ENCODE data around the gene SLC6A13. TPM values are rescaled to one million over a fixed set of nuclear protein-coding genes. Genes with fewer than 3 reads are reported as not detected.

The SLC6A13 gene
- total RNA-seq, 2 experiments from 2014 or later = 0.16 to 0.30 TPM

GRCh38 chr12:212715-213526 lies 49.7 kb downstream of the SLC6A13 start:
- CTCF ChIA-PET = interaction anchor here (0.6 to 1.1 kb wide), 3 partner anchors 7 to 70 kb away, joined by 3 read pairs; no protein-coding TSS in a partner anchor
- Mint-ChIP-seq H3K27me3 (peaks cover 31% of the 10 kb centered on the region), H3K9me3 (ENCODE audit: low read depth) (no peaks in the 10 kb centered on the region), H3K4me1 (no peaks in the 10 kb centered on the region), H3K27ac (no peak overlapping the region), H3K36me3 (ENCODE audit: low read depth) (no peaks in the 10 kb centered on the region), H3K4me3 (no peak overlapping the region)
- POLR2A ChIA-PET = no interaction called here
- intact Hi-C loops (cut with DNase I, micrococcal nuclease) = no loop called here
- DNase-seq (no peak), ATAC-seq (no peak)

GRCh38 chr12:212415-212714 lies 50.3 kb downstream of the SLC6A13 start:
- Mint-ChIP-seq H3K4me1 (no peaks in the 10 kb centered on the region), H3K9me3 (ENCODE audit: low read depth) (no peaks in the 10 kb centered on the region), H3K27me3 (peaks cover 33% of the 10 kb centered on the region), H3K27ac (no peak overlapping the region), H3K4me3 (no peak overlapping the region), H3K36me3 (ENCODE audit: low read depth) (no peaks in the 10 kb centered on the region)
- ChIA-PET CTCF (interaction anchor here (0.6 to 1.1 kb wide), 5 partner anchors 8 to 121 kb away, joined by 3 read pairs; no protein-coding TSS in a partner anchor), POLR2A (no interaction called here)
- intact Hi-C loops (cut with DNase I, micrococcal nuclease) = no loop called here
- DNase-seq (no peak), ATAC-seq (no peak)

- H3K27ac Mint-ChIP-seq = no peak overlapping the region
These were observed 50.8 kb downstream of the SLC6A13 start for GRCh38 chr12:211639-212414.

GRCh38 chr12:211142-211465 lies 51.5 kb downstream of the SLC6A13 start:
- H3K36me3 Mint-ChIP-seq (ENCODE audit: low read depth) = no peaks in the 10 kb centered on the region
- H3K9me3 Mint-ChIP-seq (ENCODE audit: low read depth) = no peaks in the 10 kb centered on the region
- H3K4me3 Mint-ChIP-seq = no peak overlapping the region
- H3K27ac Mint-ChIP-seq = no peak overlapping the region
- intact Hi-C loops (cut with DNase I, micrococcal nuclease) = no loop called here
- CTCF ChIA-PET = no interaction called here
- H3K4me1 Mint-ChIP-seq = no peaks in the 10 kb centered on the region
- POLR2A ChIA-PET = no interaction called here
- peaks cover 32% of the 10 kb centered on the region for H3K27me3 Mint-ChIP-seq
- DNase-seq (no peak), ATAC-seq (no peak)

More at GRCh38 chr12:211639-212414, 50.8 kb downstream of the SLC6A13 start:
- H3K4me1 Mint-ChIP-seq = no peaks in the 10 kb centered on the region
- no peak for ATAC-seq
- no peak for DNase-seq
- ChIA-PET CTCF (interaction anchor here (0.6 to 1.1 kb wide), 4 partner anchors 8 to 122 kb away, joined by 3 read pairs; no protein-coding TSS in a partner anchor), POLR2A (no interaction called here)
- peaks cover 29% of the 10 kb centered on the region for H3K27me3 Mint-ChIP-seq
- H3K9me3 Mint-ChIP-seq (ENCODE audit: low read depth) = no peaks in the 10 kb centered on the region
- H3K4me3 Mint-ChIP-seq = no peak overlapping the region
- intact Hi-C loops (cut with DNase I, micrococcal nuclease) = no loop called here
- no peaks in the 10 kb centered on the region for H3K36me3 Mint-ChIP-seq (ENCODE audit: low read depth)

GRCh38 chr12:210277-211141 lies 52.1 kb downstream of the SLC6A13 start:
- CTCF ChIA-PET = no interaction called here
- intact Hi-C loops (cut with DNase I, micrococcal nuclease) = no loop called here
- peaks cover 36% of the 10 kb centered on the region for H3K27me3 Mint-ChIP-seq
- no peak overlapping the region for H3K4me3 Mint-ChIP-seq
- H3K27ac Mint-ChIP-seq = no peak overlapping the region
- H3K36me3 Mint-ChIP-seq (ENCODE audit: low read depth) = no peaks in the 10 kb centered on the region
- no peaks in the 10 kb centered on the region for H3K4me1 Mint-ChIP-seq
- H3K9me3 Mint-ChIP-seq (ENCODE audit: low read depth) = no peaks in the 10 kb centered on the region
- POLR2A ChIA-PET = no interaction called here
- ATAC-seq = no peak
- no peak for DNase-seq

GRCh38 chr12:209851-210250 lies 52.8 kb downstream of the SLC6A13 start:
- intact Hi-C loops (cut with DNase I, micrococcal nuclease) = no loop called here
- no peak for ATAC-seq
- H3K27me3 Mint-ChIP-seq = peaks cover 40% of the 10 kb centered on the region
- no peak overlapping the region for H3K4me3 Mint-ChIP-seq
- no peaks in the 10 kb centered on the region for H3K36me3 Mint-ChIP-seq (ENCODE audit: low read depth)
- no peak overlapping the region for H3K27ac Mint-ChIP-seq
- no peak for DNase-seq
- ChIA-PET POLR2A (no interaction called here), CTCF (no interaction called here)
- no peaks in the 10 kb centered on the region for H3K4me1 Mint-ChIP-seq
- H3K9me3 Mint-ChIP-seq (ENCODE audit: low read depth) = no peaks in the 10 kb centered on the region

GRCh38 chr12:209246-209645 lies 53.4 kb downstream of the SLC6A13 start:
- Mint-ChIP-seq H3K9me3 (ENCODE audit: low read depth) (no peaks in the 10 kb centered on the region), H3K27ac (no peak overlapping the region), H3K27me3 (peaks cover 42% of the 10 kb centered on the region), H3K4me3 (no peak overlapping the region), H3K36me3 (ENCODE audit: low read depth) (no peaks in the 10 kb centered on the region), H3K4me1 (no peaks in the 10 kb centered on the region)
- intact Hi-C loops (cut with DNase I, micrococcal nuclease) = no loop called here
- CTCF ChIA-PET = no interaction called here
- POLR2A ChIA-PET = no interaction called here
- no peak for DNase-seq
- ATAC-seq = no peak

- ChIA-PET CTCF (no interaction called here), POLR2A (no interaction called here)
- no peaks in the 10 kb centered on the region for H3K9me3 Mint-ChIP-seq (ENCODE audit: low read depth)
- peaks cover 42% of the 10 kb centered on the region for H3K27me3 Mint-ChIP-seq
- no peaks in the 10 kb centered on the region for H3K36me3 Mint-ChIP-seq (ENCODE audit: low read depth)
- H3K27ac Mint-ChIP-seq = no peak overlapping the region
- H3K4me3 Mint-ChIP-seq = no peak overlapping the region
- ATAC-seq (no peak), DNase-seq (no peak)
- intact Hi-C loops (cut with DNase I, micrococcal nuclease) = no loop called here
- no peaks in the 10 kb centered on the region for H3K4me1 Mint-ChIP-seq
These were observed 53.8 kb downstream of the SLC6A13 start for GRCh38 chr12:208813-209212.

- intact Hi-C loops (cut with DNase I, micrococcal nuclease) = no loop called here
- Mint-ChIP-seq H3K27me3 (peaks cover 36% of the 10 kb centered on the region), H3K27ac (no peak overlapping the region), H3K4me1 (no peaks in the 10 kb centered on the region), H3K4me3 (no peak overlapping the region), H3K36me3 (ENCODE audit: low read depth) (no peaks in the 10 kb centered on the region), H3K9me3 (ENCODE audit: low read depth) (no peaks in the 10 kb centered on the region)
- DNase-seq (no peak), ATAC-seq (no peak)
- ChIA-PET POLR2A (no interaction called here), CTCF (no interaction called here)
These were observed 54.8 kb downstream of the SLC6A13 start for GRCh38 chr12:207804-208203.

GRCh38 chr12:206746-207440 lies 55.7 kb downstream of the SLC6A13 start:
- CTCF ChIA-PET = no interaction called here
- no peak overlapping the region for H3K4me3 Mint-ChIP-seq
- POLR2A ChIA-PET = no interaction called here
- intact Hi-C loops (cut with DNase I, micrococcal nuclease) = no loop called here
- ATAC-seq (no peak), DNase-seq (no peak)
- H3K9me3 Mint-ChIP-seq (ENCODE audit: low read depth) = no peaks in the 10 kb centered on the region
- peaks cover 39% of the 10 kb centered on the region for H3K27me3 Mint-ChIP-seq
- H3K4me1 Mint-ChIP-seq = no peaks in the 10 kb centered on the region
- H3K36me3 Mint-ChIP-seq (ENCODE audit: low read depth) = no peaks in the 10 kb centered on the region
- no peak overlapping the region for H3K27ac Mint-ChIP-seq

- H3K4me1 Mint-ChIP-seq = no peaks in the 10 kb centered on the region
- POLR2A ChIA-PET = no interaction called here
- intact Hi-C loops (cut with DNase I, micrococcal nuclease) = no loop called here
These were observed 57.6 kb downstream of the SLC6A13 start for GRCh38 chr12:205026-205425.

More at GRCh38 chr12:205026-205425, 57.6 kb downstream of the SLC6A13 start:
- no peak overlapping the region for H3K4me3 Mint-ChIP-seq
- H3K36me3 Mint-ChIP-seq (ENCODE audit: low read depth) = no peaks in the 10 kb centered on the region
- no peak overlapping the region for H3K27ac Mint-ChIP-seq
- H3K9me3 Mint-ChIP-seq (ENCODE audit: low read depth) = no peaks in the 10 kb centered on the region
- DNase-seq (no peak), ATAC-seq (no peak)
- H3K27me3 Mint-ChIP-seq = peaks cover 40% of the 10 kb centered on the region
- CTCF ChIA-PET = interaction anchor here (0.5 kb wide), 1 partner anchor 81 kb away, joined by 3 read pairs; no protein-coding TSS in a partner anchor

Data from activated CD4-positive, alpha-beta T cell treated with anti-CD3 and anti-CD28 coated beads for 36 hours (primary cell).